ENCODE measurements around the gene ALDOA. TPM values are rescaled to one million over a fixed set of nuclear protein-coding genes. Genes with fewer than 3 reads are reported as not detected.

The ALDOA gene
- total RNA-seq, 8 experiments from 2014 or later: 475 to 1,633 (median 1,146) TPM

DNA sequence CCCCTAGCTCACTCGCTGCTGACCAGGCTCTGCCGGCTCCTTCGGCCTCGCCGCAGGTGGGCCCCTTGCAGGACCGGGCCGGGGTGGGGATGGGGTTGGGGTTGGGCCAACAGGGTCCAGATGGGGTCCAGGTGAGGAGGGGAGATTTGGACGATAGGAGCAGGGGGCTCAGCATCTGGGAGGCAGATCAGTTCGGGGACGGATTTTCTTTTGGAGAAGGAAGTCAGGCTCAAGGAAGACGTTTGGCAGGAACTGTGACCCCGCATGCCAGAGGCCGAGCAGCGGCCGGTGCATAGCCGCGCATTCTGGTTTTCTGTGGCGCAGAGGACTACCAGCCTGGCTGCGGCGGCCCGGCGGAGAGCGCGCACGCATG lies 845 bp upstream of the ALDOA start:
- H3K4me1 ChIP-seq (replicated peaks in 1 of 2): peaks cover 30 to 38% of the 10 kb centered on the region in 2 donors
- peak overlapping the region; percentile 97 for H3K27ac ChIP-seq
- peak in 5 of 8 experiments; percentile 0 to 8 (median 5) for ATAC-seq (replicated peaks in 6 of 8)
- 0% methylated on average over 1 of the region's 25 CpGs; no CpG with 5 or more reads in 9 of the 10 experiments for WGBS, 10 experiments
- peak overlapping the region; percentile 49 to 96 (median 87) for H3K4me3 ChIP-seq
- in situ Hi-C loops (cut with MboI; ENCODE audit: low pct_unique_long_range_greater_than_20kb in 2 of 9, low sequenced_read_pairs in 9 of 9, unreplicated experiment in 9 of 9): no loop called here

DNA sequence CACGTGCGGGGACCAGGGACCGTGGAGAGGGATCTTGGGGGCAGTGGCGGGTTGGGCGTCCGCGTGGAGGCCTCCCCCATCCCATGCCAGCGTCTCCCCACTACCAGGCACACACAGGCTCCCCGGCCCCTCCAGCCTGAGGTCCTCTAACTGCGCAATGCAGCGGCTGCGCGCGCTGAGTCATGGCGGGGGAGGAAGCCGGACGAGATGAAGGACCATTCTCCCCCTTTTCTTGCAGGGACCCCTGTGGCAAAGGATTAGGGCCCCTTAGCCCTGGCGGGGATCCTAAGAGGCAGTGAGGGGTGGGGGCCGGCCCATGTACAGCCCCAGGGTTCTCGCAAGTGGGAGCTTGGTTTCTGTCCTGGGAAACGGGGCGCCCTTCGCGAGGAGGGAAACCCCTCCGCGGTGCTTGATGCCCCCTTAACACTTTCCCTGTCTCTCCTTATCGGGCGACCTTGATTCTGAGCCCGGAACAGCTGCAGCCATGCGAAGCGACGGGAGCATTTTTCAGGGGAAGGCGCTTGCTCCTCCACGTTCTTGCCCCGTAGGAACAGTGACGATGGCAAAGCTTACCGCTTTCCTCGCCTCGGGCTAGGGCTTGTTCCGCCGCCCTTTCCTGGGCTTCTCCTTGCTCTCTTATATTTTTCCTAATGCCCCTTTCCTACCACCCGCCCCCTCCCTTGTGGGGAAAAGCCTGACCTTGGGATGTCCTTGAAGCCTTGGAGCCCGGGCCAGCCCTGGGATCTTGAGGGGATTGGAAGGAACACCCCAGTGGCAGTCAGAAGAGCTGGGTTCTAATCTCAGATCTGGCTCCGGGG lies 592 bp downstream of the ALDOA start:
- Histone ChIP-seq H3K27ac (peak overlapping the region; percentile 97), H3K4me1 (replicated peaks in 1 of 2) (peaks cover 23 to 35% of the 10 kb centered on the region in 2 donors), H3K4me3 (peak overlapping the region; percentile 49 to 96 (median 87))
- peak; percentile 5 to 11 (median 7) for ATAC-seq (replicated peaks in 6 of 8)
- WGBS, 10 experiments: 0 to 2% (median 1%) methylated on average over 5 to 15 of the region's 44 CpGs; no CpG with 5 or more reads in 6 of the 10 experiments
- in situ Hi-C loops (cut with MboI; ENCODE audit: low pct_unique_long_range_greater_than_20kb in 2 of 9, low sequenced_read_pairs in 9 of 9, unreplicated experiment in 9 of 9): no loop called here

DNA sequence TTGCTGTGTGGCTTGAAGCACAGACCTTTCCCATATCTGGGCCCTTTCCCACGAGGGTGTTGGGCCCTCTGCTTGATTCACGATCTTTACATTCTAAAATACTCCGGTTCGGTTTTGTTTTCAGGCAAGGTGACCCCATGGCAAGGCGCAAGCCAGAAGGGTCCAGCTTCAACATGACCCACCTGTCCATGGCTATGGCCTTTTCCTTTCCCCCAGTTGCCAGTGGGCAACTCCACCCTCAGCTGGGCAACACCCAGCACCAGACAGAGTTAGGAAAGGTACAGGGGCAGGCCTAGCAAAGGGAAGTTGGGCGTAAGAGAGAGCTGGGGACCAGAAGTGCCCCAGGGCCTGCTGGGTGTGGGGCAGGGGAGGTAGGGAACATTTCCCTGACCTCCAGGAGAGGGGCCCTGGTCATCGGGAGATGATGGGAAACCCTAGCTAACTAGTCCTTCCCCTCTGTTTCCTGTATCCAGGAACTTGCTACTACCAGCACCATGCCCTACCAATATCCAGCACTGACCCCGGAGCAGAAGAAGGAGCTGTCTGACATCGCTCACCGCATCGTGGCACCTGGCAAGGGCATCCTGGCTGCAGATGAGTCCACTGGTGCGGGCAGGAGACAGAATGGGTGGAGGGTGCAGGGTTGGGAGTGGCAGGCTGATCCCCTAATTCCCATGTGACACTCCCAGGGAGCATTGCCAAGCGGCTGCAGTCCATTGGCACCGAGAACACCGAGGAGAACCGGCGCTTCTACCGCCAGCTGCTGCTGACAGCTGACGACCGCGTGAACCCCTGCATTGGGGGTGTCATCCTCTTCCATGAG lies 1.4 kb downstream of the ALDOA start:
- WGBS, 10 experiments: 0 to 72% (median 35%) methylated on average over 1 to 18 of the region's 21 CpGs; no CpG with 5 or more reads in 3 of the 10 experiments
- peak overlapping the region; percentile 97 for H3K27ac ChIP-seq
- ATAC-seq (replicated peaks in 6 of 8): no peak
- peaks cover 23 to 35% of the 10 kb centered on the region in 2 donors for H3K4me1 ChIP-seq (replicated peaks in 1 of 2)
- H3K4me3 ChIP-seq: peak overlapping the region; percentile 49 to 96 (median 87)
- in situ Hi-C loops (cut with MboI; ENCODE audit: low pct_unique_long_range_greater_than_20kb in 2 of 9, low sequenced_read_pairs in 9 of 9, unreplicated experiment in 9 of 9): no loop called here

DNA sequence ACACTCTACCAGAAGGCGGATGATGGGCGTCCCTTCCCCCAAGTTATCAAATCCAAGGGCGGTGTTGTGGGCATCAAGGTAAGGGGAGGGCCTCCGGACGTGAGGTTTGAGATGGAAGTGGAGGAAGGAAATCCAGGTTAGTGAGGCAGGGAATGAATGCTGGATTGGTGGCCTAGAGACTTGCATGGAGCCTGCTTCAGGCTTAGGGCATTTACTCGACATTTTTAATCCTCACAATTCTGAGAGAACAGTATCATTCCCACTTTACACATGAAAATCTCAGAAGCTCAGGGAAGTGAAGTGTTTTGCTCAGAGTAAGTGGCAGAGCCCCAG lies 2.0 kb downstream of the ALDOA start:
- Histone ChIP-seq H3K4me1 (replicated peaks in 1 of 2) (peaks cover 23 to 35% of the 10 kb centered on the region in 2 donors), H3K4me3 (peak overlapping the region in 2 of 5 donors; percentile 87 to 96), H3K27ac (no peak overlapping the region)
- in situ Hi-C loops (cut with MboI; ENCODE audit: low pct_unique_long_range_greater_than_20kb in 2 of 9, low sequenced_read_pairs in 9 of 9, unreplicated experiment in 9 of 9): no loop called here
- WGBS, 10 experiments: 0 to 100% (median 86%) methylated on average over 1 to 3 of the region's 6 CpGs; no CpG with 5 or more reads in 4 of the 10 experiments
- no peak for ATAC-seq (replicated peaks in 6 of 8)

GRCh38 chr16:30068333-30068732 lies 2.8 kb downstream of the ALDOA start:
- H3K4me3 ChIP-seq: no peak overlapping the region
- in situ Hi-C loops (cut with MboI; ENCODE audit: low pct_unique_long_range_greater_than_20kb in 2 of 9, low sequenced_read_pairs in 9 of 9, unreplicated experiment in 9 of 9): no loop called here
- H3K27ac ChIP-seq: no peak overlapping the region
- ATAC-seq (replicated peaks in 6 of 8): no peak
- WGBS, 10 experiments: 67 to 95% (median 80%) methylated on average over 1 to 8 of the region's 9 CpGs; no CpG with 5 or more reads in 6 of the 10 experiments
- H3K4me1 ChIP-seq (replicated peaks in 1 of 2): peaks cover 21 to 34% of the 10 kb centered on the region in 2 donors

- in situ Hi-C loops (cut with MboI; ENCODE audit: low pct_unique_long_range_greater_than_20kb in 2 of 9, low sequenced_read_pairs in 9 of 9, unreplicated experiment in 9 of 9): no loop called here
- peaks cover 15 to 27% of the 10 kb centered on the region in 2 donors for H3K4me1 ChIP-seq (replicated peaks in 1 of 2)
- ATAC-seq (replicated peaks in 6 of 8): no peak
- WGBS, 10 experiments: 71 to 100% (median 94%) methylated on average over 1 to 7 of the region's 17 CpGs; no CpG with 5 or more reads in 3 of the 10 experiments
- H3K4me3 ChIP-seq: no peak overlapping the region
- no peak overlapping the region for H3K27ac ChIP-seq
These were observed 3.4 kb downstream of the ALDOA start for GRCh38 chr16:30068750-30069610.

DNA sequence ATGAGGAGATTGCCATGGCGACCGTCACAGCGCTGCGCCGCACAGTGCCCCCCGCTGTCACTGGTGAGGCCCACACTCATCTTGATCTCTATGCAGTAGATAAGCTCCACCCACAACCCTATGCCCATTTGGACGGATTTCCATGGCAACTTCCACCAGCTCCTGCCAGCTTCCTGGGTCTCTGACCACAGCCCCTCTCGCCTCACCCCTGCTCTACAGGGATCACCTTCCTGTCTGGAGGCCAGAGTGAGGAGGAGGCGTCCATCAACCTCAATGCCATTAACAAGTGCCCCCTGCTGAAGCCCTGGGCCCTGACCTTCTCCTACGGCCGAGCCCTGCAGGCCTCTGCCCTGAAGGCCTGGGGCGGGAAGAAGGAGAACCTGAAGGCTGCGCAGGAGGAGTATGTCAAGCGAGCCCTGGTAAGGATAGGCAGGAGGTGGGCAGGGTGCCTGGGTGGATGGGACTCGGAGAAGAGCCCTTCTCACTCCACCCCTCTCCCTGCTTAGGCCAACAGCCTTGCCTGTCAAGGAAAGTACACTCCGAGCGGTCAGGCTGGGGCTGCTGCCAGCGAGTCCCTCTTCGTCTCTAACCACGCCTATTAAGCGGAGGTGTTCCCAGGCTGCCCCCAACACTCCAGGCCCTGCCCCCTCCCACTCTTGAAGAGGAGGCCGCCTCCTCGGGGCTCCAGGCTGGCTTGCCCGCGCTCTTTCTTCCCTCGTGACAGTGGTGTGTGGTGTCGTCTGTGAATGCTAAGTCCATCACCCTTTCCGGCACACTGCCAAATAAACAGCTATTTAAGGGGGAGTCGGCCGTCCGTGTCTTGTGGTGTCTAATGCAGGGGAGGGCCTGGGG lies 4.3 kb downstream of the ALDOA start:
- Histone ChIP-seq H3K27ac (no peak overlapping the region), H3K4me3 (no peak overlapping the region), H3K4me1 (replicated peaks in 1 of 2) (peaks cover 13 to 27% of the 10 kb centered on the region in 2 donors)
- no peak for ATAC-seq (replicated peaks in 6 of 8)
- in situ Hi-C loops (cut with MboI; ENCODE audit: low pct_unique_long_range_greater_than_20kb in 2 of 9, low sequenced_read_pairs in 9 of 9, unreplicated experiment in 9 of 9): no loop called here
- WGBS, 10 experiments: 88 to 100% (median 97%) methylated on average over 1 to 16 of the region's 31 CpGs; no CpG with 5 or more reads in 5 of the 10 experiments

DNA sequence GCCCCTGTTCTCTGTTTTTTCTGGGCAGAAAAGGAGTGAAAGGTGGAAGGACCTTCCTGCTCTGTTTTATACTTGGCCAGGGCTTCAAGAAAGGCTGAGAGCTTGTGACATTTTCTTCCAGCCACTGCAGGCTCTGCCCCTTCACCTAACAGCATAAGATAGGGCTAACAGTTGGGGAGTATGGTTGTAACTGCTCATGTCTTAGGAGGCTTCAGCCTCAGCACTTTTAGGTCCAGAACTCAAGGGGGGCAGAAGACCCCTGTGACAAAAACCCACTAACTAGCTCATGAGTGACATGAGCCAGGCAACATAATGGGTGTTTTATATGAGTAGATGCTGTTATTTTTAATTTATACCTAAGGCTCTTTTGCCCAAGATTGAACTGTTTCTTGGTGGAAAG lies 4.9 kb downstream of the ALDOA start:
- H3K27ac ChIP-seq: no peak overlapping the region
- H3K4me3 ChIP-seq: no peak overlapping the region
- in situ Hi-C loops (cut with MboI; ENCODE audit: low pct_unique_long_range_greater_than_20kb in 2 of 9, low sequenced_read_pairs in 9 of 9, unreplicated experiment in 9 of 9): no loop called here
- peaks cover 16 to 32% of the 10 kb centered on the region in 2 donors for H3K4me1 ChIP-seq (replicated peaks in 1 of 2)
- no peak for ATAC-seq (replicated peaks in 6 of 8)

DNA sequence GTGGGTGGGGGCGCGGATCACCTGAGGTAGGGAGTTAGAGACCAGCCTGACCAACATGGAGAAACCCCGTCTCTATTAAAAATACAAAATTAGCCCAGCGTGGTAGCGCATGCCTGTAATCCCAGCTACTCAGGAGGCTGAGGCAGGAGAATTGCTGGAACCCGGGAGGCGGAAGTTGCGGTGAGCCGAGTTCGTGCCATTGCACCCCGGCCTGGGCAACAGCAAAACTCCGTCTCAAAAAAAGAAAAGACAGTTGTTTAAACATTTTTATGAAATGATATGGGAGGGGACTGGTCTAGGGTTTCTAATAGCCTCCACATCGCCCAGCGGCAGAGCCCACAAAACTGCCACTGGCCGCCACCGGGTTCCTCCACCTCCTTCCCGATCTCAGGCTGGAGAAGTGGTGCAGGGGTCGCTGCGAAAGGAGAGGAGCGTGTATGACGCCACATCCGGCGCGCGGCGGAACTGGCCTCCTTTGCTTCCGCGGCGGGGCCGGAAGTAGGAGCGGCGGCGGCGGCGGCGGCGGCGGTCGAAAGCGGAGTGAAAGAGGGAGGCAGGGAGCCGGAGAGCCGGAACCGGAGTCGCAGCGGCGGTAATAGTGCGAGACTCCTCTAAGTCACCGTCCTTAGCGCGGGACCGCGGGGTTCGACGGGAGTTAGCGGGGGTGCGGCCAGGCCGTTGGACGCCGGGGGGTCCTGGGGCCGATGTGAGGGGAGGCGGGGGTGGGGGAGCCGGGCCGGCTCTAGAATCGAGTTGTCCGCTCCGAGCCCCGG lies 10.1 kb downstream of the ALDOA start, which contains the start of gene PPP4C:
PPP4C (plus strand) TSS at position 492 of the 773 bp plus-strand sequence. CDS start 384 bp downstream, outside the sequence.
- H3K4me1 ChIP-seq (replicated peaks in 1 of 2): peaks cover 12 to 13% of the 10 kb centered on the region in 2 donors
- 0 to 19% (median 0%) methylated on average over 3 to 14 of the region's 67 CpGs; no CpG with 5 or more reads in 5 of the 10 experiments for WGBS, 10 experiments
- in situ Hi-C loops (cut with MboI; ENCODE audit: low pct_unique_long_range_greater_than_20kb in 2 of 9, low sequenced_read_pairs in 9 of 9, unreplicated experiment in 9 of 9): loop anchor here in 2 of 9 experiments (25.0 kb wide), 2 partner anchors 337 to 562 kb away; partner anchors contain the start of gene ZNF771 (in 2 of the 2)
- ATAC-seq (replicated peaks in 6 of 8): peak; percentile 68 to 95 (median 93)
- H3K27ac ChIP-seq: peak within 1 kb of the TSS; percentile 82 to 85
- H3K4me3 ChIP-seq: peak within 1 kb of the TSS; percentile 57 to 95 (median 69)

DNA sequence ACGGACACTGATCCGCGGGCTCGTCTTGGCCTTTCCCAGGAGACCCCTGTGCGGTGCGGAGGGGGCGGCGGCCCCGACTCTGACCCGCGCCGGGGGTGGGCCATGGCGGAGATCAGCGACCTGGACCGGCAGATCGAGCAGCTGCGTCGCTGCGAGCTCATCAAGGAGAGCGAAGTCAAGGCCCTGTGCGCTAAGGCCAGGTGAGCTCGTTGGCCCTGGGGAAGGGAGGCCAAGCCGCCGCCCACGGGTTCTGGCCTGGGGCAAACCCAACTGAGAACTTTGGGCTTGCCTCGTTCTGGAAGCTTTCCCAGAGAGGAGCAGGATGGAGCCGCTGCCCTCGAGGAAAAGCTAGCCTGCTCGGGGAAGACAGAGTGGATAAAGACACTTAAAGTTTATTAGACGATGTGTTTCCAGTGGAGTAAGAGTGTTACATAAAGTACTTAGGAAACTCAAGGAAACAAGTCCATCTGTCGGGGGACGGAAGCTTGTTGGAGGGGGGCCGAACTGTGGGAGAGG lies 10.8 kb downstream of the ALDOA start:
- H3K4me3 ChIP-seq: peak overlapping the region; percentile 57 to 95 (median 69)
- ATAC-seq (replicated peaks in 6 of 8): peak in 7 of 8 experiments; percentile 8 to 38 (median 30)
- H3K27ac ChIP-seq: peak overlapping the region; percentile 82 to 85
- 0 to 10% (median 5%) methylated on average over 2 to 11 of the region's 33 CpGs; no CpG with 5 or more reads in 2 of the 10 experiments for WGBS, 10 experiments
- H3K4me1 ChIP-seq (replicated peaks in 1 of 2): peaks cover 12 to 13% of the 10 kb centered on the region in 2 donors
- in situ Hi-C loops (cut with MboI; ENCODE audit: low pct_unique_long_range_greater_than_20kb in 2 of 9, low sequenced_read_pairs in 9 of 9, unreplicated experiment in 9 of 9): loop anchor here in 2 of 9 experiments (25.0 kb wide), 2 partner anchors 336 to 561 kb away; partner anchors contain the start of gene ZNF771 (in 2 of the 2)

- Histone ChIP-seq H3K4me3 (peak overlapping the region in 1 of 5 donors; percentile 90), H3K4me1 (replicated peaks in 1 of 2) (peaks cover 12 to 13% of the 10 kb centered on the region in 2 donors), H3K27ac (no peak overlapping the region)
- WGBS, 10 experiments: 40 to 100% (median 68%) methylated on average over 1 to 6 of the region's 6 CpGs; no CpG with 5 or more reads in 3 of the 10 experiments
- ATAC-seq (replicated peaks in 6 of 8): no peak
- in situ Hi-C loops (cut with MboI; ENCODE audit: low pct_unique_long_range_greater_than_20kb in 2 of 9, low sequenced_read_pairs in 9 of 9, unreplicated experiment in 9 of 9): loop anchor here in 2 of 9 experiments (25.0 kb wide), 2 partner anchors 335 to 560 kb away; partner anchors contain the start of gene ZNF771 (in 2 of the 2)
These were observed 12.1 kb downstream of the ALDOA start for GRCh38 chr16:30077656-30078055.

Data from motor neuron (in vitro differentiated cells).